Smooth muscle cell of the coronary artery (primary cell): Measurements from ENCODE around the gene KCNN3. TPM values are rescaled to one million over a fixed set of nuclear protein-coding genes. Genes with fewer than 3 reads are reported as not detected.

Source experiments
- total RNA-seq: library from RNA; depleted of rRNA; stranded (reverse); fragments of >200 nt; gene quantifications from 2 replicates; pipeline ENCODE4 v1.2.3, GENCODE V29; 2014; ENCODE audit warnings: low replicate concordance

Gene KCNN3
- under 0.01 TPM in 1 of 2 replicates, not detected in the other for total RNA-seq

GRCh38 chr1:154870115-154870571 is at the start of gene KCNN3:
TSS of gene KCNN3 (minus strand) at chr1:154870281. CDS start at chr1:154869964, 317 bp downstream.

Other genes with a start within 250 kb of the KCNN3 start
- 10.2 and 11.4 TPM in 2 replicates for gene PMVK, start 66.4 kb upstream of the KCNN3 start, total RNA-seq
- 66.0 and 101 TPM in 2 replicates for gene PBXIP1, start 85.8 kb upstream of the KCNN3 start, total RNA-seq
- 3.4 and 6.5 TPM in 2 replicates for gene PYGO2, start 91.5 kb upstream of the KCNN3 start, total RNA-seq
- gene SHC1, start 100.5 kb upstream of the KCNN3 start, total RNA-seq: 98.8 and 184 TPM in 2 replicates
- gene CKS1B, start 104.4 kb upstream of the KCNN3 start, total RNA-seq: 18.6 and 39.5 TPM in 2 replicates
- 13.1 and 19.0 TPM in 2 replicates for gene FLAD1, start 113.1 kb upstream of the KCNN3 start, total RNA-seq
- 0.68 TPM in 1 of 2 replicates, not detected in the other for gene LENEP, start 123.3 kb upstream of the KCNN3 start, total RNA-seq
- 9.1 and 14.1 TPM in 2 replicates for gene ZBTB7B, start 132.5 kb upstream of the KCNN3 start, total RNA-seq
- gene DCST2, start 163.5 kb upstream of the KCNN3 start, total RNA-seq: not detected in 2 replicates
- gene DCST1, start 163.5 kb upstream of the KCNN3 start, total RNA-seq: not detected in 2 replicates
- gene ADAM15, start 181.0 kb upstream of the KCNN3 start, total RNA-seq: 48.2 and 64.5 TPM in 2 replicates
- 1.8 and 5.7 TPM in 2 replicates for gene EFNA4, start 193.5 kb upstream of the KCNN3 start, total RNA-seq
- 0.35 and 0.90 TPM in 2 replicates for gene EFNA3, start 208.6 kb upstream of the KCNN3 start, total RNA-seq